ENCODE measurements around the gene THADA. TPM values are rescaled to one million over a fixed set of nuclear protein-coding genes. Genes with fewer than 3 reads are reported as not detected.

Gene THADA
- total and polyA plus RNA-seq, 2 donors (not counting 3 experiments of a cell fraction or from before 2014, with no cell fraction given), result 22.6 to 25.3 TPM

DNA sequence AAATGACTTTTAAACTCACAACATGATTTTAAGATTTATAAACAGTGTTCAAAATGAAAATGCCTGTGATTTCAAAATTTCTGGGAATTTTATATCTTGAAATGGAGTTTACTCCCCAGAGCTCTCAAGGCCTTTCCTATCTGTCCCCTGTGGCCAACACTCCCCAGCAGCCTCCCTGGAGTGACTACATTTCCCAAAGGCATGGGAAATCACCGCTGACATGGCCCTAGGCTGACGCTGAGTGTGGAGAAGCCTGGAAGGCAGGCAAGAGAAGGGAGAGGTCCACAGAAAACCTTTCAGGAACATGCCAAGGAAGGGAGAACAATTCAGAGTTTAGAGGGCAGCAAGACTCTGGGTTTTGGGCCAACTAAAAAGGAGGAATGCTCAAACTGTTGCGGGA, 349.2 kb downstream of the THADA start:
- Histone ChIP-seq H3K9me3 (replicated peaks; ENCODE audit: control insufficient read depth, insufficient read depth, low read length) (no peaks in the 10 kb centered on the region), H3K27ac (ENCODE audit: insufficient read depth, low read depth, low read length) (no peak overlapping the region), H4K20me1 (replicated peaks; ENCODE audit: control insufficient read depth, extremely low read depth, insufficient read depth, low read length) (no peaks in the 10 kb centered on the region), H3K9ac (replicated peaks; ENCODE audit: extremely low read depth, insufficient read depth, low read length) (no peak overlapping the region), H3K9me1 (replicated peaks; ENCODE audit: control insufficient read depth, extremely low read depth, insufficient read depth, low read length) (no peaks in the 10 kb centered on the region), H3K4me1 (ENCODE audit: control insufficient read depth, extremely low read depth, insufficient read depth, low read length) (no peaks in the 10 kb centered on the region), H3K79me2 (ENCODE audit: control insufficient read depth, insufficient read depth, low read length) (no peaks in the 10 kb centered on the region), H3K4me3 (replicated peaks in 1 of 3; ENCODE audit: insufficient read depth in 1 of 3, low read depth in 1 of 3, low read length in 3 of 3) (no peak overlapping the region), H3K4me2 (ENCODE audit: insufficient read depth, low read length) (no peak overlapping the region), H3K36me3 (ENCODE audit: control insufficient read depth in 2 of 2, extremely low read depth in 1 of 2, insufficient read depth in 2 of 2, low read length in 2 of 2) (peaks cover 0 to 1% of the 10 kb centered on the region in 2 experiments), H2AFZ (ENCODE audit: low read depth, low read length) (no peak overlapping the region), H3K27me3 (ENCODE audit: control insufficient read depth in 2 of 2, insufficient read depth in 2 of 2, low read length in 2 of 2) (no peaks in the 10 kb centered on the region)
- BruUV-seq (replicated peaks), result no TSS peak
- TF ChIP-seq, protein P1, sequence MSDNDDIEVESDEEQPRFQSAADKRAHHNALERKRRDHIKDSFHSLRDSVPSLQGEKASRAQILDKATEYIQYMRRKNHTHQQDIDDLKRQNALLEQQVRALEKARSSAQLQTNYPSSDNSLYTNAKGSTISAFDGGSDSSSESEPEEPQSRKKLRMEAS (IDR thresholded peaks at IDR 0.05; ENCODE audit: insufficient read depth, insufficient read length), result no peak
- no peak for TF ChIP-seq POLR2AphosphoS5 (IDR thresholded peaks at IDR 0.05; ENCODE audit: insufficient read depth, low read depth, low read length)
- TF ChIP-seq GATA2 (IDR thresholded peaks at IDR 0.05; ENCODE audit: insufficient read depth, insufficient read length, low read depth, low read length), result no peak
- no peak for TF ChIP-seq JUN (IDR thresholded peaks at IDR 0.05; ENCODE audit: borderline replicate concordance, insufficient read depth, insufficient read length, low read depth)
- TF ChIP-seq MYC (IDR thresholded peaks at IDR 0.05; ENCODE audit: low read depth, low read length), result no peak
- TF ChIP-seq EZH2 (IDR thresholded peaks at IDR 0.05; ENCODE audit: borderline replicate concordance, low read depth, low read length, severe bottlenecking), result no peak
- no peak for TF ChIP-seq FOS (IDR thresholded peaks at IDR 0.05; ENCODE audit: borderline replicate concordance, insufficient read depth, low read length)
- TF ChIP-seq POLR2A (IDR thresholded peaks at IDR 0.05; ENCODE audit: low read depth, low read length), result no peak
- DNase-seq (ENCODE audit: low read depth, low spot score), result no peak
- FAIRE-seq, result no peak
- ChIA-PET POLR2A (no interaction called here), CTCF (interaction anchor here (2.2 kb wide), 1 partner anchor 18 kb away, joined by 5 read pairs; no protein-coding TSS in a partner anchor)
- dilution Hi-C loops (cut with MboI; ENCODE audit: extremely low pct_ligation_motif_present, low sequenced_read_pairs), result no loop called here
- intact Hi-C loops (cut with micrococcal nuclease), result no loop called here

DNA sequence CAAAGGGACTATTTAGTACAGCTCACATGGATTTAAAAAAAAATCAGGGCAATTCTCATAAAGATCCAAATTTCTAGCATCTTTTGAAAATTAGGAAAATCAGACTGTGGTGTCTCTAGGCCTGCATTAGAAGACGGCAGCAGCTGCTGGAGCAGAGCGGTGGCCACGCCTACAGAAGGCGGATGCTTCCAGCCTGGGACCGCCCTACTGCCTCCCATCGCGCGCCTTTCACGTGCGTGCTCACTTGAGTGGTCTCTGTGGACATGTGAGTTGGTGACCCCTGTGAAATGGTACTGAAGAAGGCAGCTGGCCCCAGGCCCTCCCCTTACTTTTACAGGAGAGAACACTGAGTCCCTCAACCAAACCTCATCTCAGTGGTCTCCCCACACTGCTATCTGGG, 354.3 kb downstream of the THADA start:
- intact Hi-C loops (cut with micrococcal nuclease) (no loop called here), dilution Hi-C loops (cut with MboI; ENCODE audit: extremely low pct_ligation_motif_present, low sequenced_read_pairs) (no loop called here)
- FAIRE-seq (no peak), DNase-seq (ENCODE audit: low read depth, low spot score) (no peak)
- Histone ChIP-seq H3K4me3 (replicated peaks in 1 of 3; ENCODE audit: insufficient read depth in 1 of 3, low read depth in 1 of 3, low read length in 3 of 3) (no peak overlapping the region), H2AFZ (ENCODE audit: low read depth, low read length) (no peak overlapping the region), H3K9me1 (replicated peaks; ENCODE audit: control insufficient read depth, extremely low read depth, insufficient read depth, low read length) (no peaks in the 10 kb centered on the region), H3K79me2 (ENCODE audit: control insufficient read depth, insufficient read depth, low read length) (no peaks in the 10 kb centered on the region), H3K4me1 (ENCODE audit: control insufficient read depth, extremely low read depth, insufficient read depth, low read length) (no peaks in the 10 kb centered on the region), H3K27me3 (ENCODE audit: control insufficient read depth in 2 of 2, insufficient read depth in 2 of 2, low read length in 2 of 2) (no peaks in the 10 kb centered on the region), H4K20me1 (replicated peaks; ENCODE audit: control insufficient read depth, extremely low read depth, insufficient read depth, low read length) (no peaks in the 10 kb centered on the region), H3K36me3 (ENCODE audit: control insufficient read depth in 2 of 2, extremely low read depth in 1 of 2, insufficient read depth in 2 of 2, low read length in 2 of 2) (peaks cover 0 to 1% of the 10 kb centered on the region in 2 experiments), H3K27ac (ENCODE audit: insufficient read depth, low read depth, low read length) (no peak overlapping the region), H3K9me3 (replicated peaks; ENCODE audit: control insufficient read depth, insufficient read depth, low read length) (no peaks in the 10 kb centered on the region), H3K9ac (replicated peaks; ENCODE audit: extremely low read depth, insufficient read depth, low read length) (no peak overlapping the region), H3K4me2 (ENCODE audit: insufficient read depth, low read length) (no peak overlapping the region)
- TF ChIP-seq EZH2 (IDR thresholded peaks at IDR 0.05; ENCODE audit: borderline replicate concordance, low read depth, low read length, severe bottlenecking), result no peak
- TF ChIP-seq POLR2AphosphoS5 (IDR thresholded peaks at IDR 0.05; ENCODE audit: insufficient read depth, low read depth, low read length), result no peak
- TF ChIP-seq, protein P2, sequence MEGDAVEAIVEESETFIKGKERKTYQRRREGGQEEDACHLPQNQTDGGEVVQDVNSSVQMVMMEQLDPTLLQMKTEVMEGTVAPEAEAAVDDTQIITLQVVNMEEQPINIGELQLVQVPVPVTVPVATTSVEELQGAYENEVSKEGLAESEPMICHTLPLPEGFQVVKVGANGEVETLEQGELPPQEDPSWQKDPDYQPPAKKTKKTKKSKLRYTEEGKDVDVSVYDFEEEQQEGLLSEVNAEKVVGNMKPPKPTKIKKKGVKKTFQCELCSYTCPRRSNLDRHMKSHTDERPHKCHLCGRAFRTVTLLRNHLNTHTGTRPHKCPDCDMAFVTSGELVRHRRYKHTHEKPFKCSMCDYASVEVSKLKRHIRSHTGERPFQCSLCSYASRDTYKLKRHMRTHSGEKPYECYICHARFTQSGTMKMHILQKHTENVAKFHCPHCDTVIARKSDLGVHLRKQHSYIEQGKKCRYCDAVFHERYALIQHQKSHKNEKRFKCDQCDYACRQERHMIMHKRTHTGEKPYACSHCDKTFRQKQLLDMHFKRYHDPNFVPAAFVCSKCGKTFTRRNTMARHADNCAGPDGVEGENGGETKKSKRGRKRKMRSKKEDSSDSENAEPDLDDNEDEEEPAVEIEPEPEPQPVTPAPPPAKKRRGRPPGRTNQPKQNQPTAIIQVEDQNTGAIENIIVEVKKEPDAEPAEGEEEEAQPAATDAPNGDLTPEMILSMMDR (IDR thresholded peaks at IDR 0.05; ENCODE audit: extremely low read depth in 1 of 2, insufficient read depth in 1 of 2, low read depth in 1 of 2, low read length in 2 of 2), result no peak
- TF ChIP-seq POLR2A (IDR thresholded peaks at IDR 0.05; ENCODE audit: low read depth, low read length), result no peak
- TF ChIP-seq JUN (IDR thresholded peaks at IDR 0.05; ENCODE audit: borderline replicate concordance, insufficient read depth, insufficient read length, low read depth), result no peak
- TF ChIP-seq FOS (IDR thresholded peaks at IDR 0.05; ENCODE audit: borderline replicate concordance, insufficient read depth, low read length), result no peak
- TF ChIP-seq, protein P1 (IDR thresholded peaks at IDR 0.05; ENCODE audit: insufficient read depth, insufficient read length), result no peak
- no peak for TF ChIP-seq MYC (IDR thresholded peaks at IDR 0.05; ENCODE audit: low read depth, low read length)
- TF ChIP-seq GATA2 (IDR thresholded peaks at IDR 0.05; ENCODE audit: insufficient read depth, insufficient read length, low read depth, low read length), result no peak
- ChIA-PET CTCF (interaction anchor here (1.0 to 1.2 kb wide), 2 partner anchors 10 to 198 kb away, joined by 3 read pairs; no protein-coding TSS in a partner anchor), POLR2A (no interaction called here)
- no TSS peak for BruUV-seq (replicated peaks)

Data from endothelial cell of umbilical vein (primary cell).